GM18951 (cell line): ENCODE results near the gene SPAM1.
"Not testable (repeated sequence)": the region's sequence is repeated elsewhere in the genome, so short reads cannot be mapped to it uniquely, and the experiment has no call there.

Source experiments
- POLR2A ChIP-seq: IDR thresholded peaks from 4 replicates; pipeline ENCODE4 v1.6.1; 2011; ENCODE audit warnings: mild to moderate bottlenecking; ENCODE audit not compliant: insufficient read length, insufficient read depth; ENCODE audit errors: extremely low read depth
- in situ Hi-C: fragments of 300-500 bp; cut with MboI; formaldehyde crosslinking; loops from one replicate; pipeline ENCODE4 v1.12.0; 2022; ENCODE audit warnings: low sequenced_read_pairs, mixed read lengths, inconsistent platforms; ENCODE audit not compliant: unreplicated experiment

The SPAM1 gene

DNA sequence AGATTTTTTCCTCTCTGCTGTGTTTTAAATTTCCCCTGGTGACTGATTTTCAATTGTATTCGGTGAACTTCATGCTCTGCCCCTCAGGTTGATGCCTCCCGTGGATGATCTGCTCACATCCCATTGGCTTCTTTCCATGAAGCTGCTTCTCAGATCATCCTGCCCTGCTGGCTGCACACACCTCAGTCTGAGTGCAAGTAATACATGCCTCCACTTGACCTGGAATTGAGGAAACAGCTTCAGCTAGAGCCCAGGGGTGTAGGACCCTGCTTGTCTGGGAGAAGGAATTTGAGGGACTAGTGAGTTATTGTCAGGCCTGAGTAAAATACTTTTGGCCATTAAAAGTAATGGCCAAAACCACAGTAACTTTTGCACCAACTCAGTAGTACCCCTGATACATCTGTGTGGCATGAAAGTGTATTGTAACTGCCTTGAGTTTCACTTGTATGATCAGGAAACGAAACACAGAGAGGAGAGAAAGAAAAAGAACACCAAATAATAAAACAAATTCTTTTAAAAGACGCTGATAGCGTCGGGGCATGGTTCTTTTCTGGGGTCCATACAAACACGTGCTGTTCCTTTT lies 49.4 kb downstream of the SPAM1 start:
- no peak for TF ChIP-seq POLR2A
- in situ Hi-C loops = no loop called here

DNA sequence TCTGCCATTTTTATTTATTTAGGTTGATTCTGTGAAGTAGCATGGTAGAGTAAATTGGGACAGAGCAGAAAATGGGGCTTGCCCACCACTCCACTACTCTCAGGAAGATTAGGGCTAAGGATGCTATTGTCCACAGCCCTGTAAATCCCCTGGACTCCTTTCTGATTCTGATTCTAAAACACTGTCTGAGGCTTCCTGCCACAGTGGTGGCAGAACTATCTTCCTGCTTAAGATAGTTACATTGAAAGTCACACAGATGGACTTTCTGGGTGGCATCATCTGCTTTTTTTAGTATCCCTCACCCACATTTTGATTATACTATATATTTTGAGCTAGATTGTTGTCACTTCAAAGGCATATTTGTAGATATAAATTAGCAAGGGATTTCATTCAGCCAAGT lies 50.0 kb downstream of the SPAM1 start:
- TF ChIP-seq POLR2A = no peak
- in situ Hi-C loops = no loop called here

DNA sequence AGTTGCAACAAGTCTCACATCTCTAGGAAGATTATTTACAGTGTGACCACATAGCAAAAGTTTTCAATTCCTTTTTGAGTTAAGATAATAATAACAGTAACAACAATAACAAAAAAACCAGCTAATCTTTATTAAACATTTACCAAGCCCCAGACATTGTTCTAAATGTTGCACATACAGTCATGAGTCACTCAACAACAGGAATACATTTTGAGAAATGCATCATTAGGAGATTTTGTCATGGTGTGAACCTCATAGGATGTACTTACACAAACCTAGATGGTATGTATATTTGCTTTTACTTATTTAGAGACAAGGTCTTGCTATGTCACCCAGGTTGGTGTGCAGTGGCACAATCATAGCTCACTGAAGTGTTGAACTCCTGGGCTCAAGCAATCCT lies 52.0 kb downstream of the SPAM1 start:
- no peak for TF ChIP-seq POLR2A
- in situ Hi-C loops = no loop called here

DNA sequence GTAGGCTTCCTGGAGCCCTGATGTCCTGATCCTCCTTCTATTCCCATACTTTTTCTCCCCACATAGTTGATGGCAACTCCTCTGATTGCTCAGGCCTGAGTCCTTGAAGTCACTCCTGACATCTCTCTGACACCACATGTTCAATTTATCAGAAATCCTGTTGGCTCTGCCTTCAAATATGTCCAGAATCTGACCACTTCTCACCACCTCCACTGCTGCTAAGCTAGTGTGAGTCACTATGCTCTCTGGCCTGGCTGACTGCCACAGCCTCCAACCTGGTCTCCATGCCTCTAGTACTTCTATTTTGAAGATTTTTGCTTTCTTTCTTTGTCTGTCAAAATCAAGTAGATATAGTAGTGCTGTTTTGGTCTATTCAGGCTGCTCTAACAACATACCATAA lies 54.8 kb downstream of the SPAM1 start:
- no peak for TF ChIP-seq POLR2A
- in situ Hi-C loops = no loop called here

DNA sequence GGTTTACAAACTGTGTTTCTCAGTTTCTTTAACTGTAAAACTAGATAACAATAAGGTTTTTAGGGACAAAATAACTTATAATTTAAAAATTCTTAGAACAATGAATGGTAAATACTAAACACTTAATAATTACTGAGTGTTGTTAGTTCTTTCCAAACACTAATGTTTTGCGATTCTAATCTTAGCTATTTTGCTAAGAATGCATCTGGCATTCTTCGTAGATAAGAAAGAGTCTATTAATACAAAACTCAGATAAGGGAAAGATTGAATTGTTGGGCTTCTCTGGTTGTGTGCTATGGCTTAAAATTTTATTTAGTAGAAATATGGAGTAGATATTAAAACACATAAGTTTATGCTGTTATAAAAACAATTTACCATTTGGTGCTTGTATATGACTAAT lies 62.4 kb downstream of the SPAM1 start:
- no peak for TF ChIP-seq POLR2A
- in situ Hi-C loops = no loop called here

DNA sequence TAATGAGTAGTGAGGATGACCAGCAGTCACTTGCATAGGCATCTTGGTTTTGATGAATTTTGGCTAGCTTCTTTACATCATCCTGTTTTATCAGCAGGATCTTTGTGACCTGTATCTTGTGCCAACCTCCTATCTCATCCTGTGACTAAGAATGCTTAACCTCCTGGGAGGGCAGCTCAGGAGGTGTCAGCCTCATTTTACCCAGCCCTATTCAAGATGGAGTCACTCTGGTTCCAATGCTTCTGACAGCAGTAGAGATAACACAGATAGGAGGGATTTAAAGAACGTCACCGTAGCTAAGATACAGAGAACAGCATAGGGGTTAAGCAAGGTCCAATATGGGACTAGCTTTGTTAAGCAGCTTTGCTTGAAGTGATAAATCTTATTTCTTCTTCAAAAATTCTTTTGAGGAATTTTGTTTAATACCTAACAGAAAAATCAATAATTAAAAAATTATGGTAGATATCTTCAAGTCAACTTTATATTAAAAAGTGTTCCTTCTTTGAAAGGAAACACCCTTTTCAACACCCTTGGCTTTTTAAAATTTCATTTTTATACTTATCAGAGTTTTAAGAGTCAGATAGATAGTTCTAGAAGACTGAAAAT lies 68.0 kb downstream of the SPAM1 start:
- in situ Hi-C loops = no loop called here
- no peak for TF ChIP-seq POLR2A

DNA sequence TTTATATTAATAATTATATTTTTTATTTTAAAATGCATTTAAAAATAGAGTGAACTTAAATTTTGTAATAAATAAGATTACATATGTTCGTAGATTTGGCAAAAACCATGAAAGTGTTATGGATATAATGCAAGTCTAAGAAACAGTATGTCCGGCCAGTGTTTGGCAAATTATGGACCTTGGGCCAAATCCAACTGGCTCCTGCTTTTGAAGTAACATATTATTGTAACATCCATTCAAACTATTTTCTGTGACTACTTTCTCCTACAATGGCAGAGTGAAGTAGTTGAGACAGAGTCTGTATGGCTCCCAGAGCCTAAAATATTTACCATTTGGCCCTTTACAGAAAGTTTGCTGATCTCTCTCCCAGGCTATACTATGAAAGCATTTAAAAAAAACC lies 69.0 kb downstream of the SPAM1 start:
- in situ Hi-C loops = no loop called here

DNA sequence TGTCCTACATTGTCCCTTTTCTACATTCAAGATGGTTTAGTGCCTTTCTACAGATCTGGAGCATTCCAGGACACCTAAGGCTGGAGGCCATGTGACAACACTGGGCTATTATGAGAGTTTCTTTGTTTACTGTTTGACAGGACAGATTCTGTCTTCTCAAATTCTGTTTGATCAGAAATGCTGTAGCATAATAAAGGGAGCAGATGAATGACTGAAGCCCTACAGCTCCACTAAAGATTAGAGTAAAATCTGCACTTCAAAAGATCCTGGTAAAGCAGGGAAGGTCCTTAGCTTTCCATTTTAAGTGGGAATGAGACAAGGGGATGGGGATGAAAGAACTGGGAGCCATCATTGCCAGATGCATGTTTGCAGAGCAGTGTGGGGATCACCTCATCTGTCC lies 69.4 kb downstream of the SPAM1 start:
- in situ Hi-C loops = no loop called here
- TF ChIP-seq POLR2A = no peak

More for the DNA sequence above, 69.0 kb downstream of the SPAM1 start:
- no peak for TF ChIP-seq POLR2A

DNA sequence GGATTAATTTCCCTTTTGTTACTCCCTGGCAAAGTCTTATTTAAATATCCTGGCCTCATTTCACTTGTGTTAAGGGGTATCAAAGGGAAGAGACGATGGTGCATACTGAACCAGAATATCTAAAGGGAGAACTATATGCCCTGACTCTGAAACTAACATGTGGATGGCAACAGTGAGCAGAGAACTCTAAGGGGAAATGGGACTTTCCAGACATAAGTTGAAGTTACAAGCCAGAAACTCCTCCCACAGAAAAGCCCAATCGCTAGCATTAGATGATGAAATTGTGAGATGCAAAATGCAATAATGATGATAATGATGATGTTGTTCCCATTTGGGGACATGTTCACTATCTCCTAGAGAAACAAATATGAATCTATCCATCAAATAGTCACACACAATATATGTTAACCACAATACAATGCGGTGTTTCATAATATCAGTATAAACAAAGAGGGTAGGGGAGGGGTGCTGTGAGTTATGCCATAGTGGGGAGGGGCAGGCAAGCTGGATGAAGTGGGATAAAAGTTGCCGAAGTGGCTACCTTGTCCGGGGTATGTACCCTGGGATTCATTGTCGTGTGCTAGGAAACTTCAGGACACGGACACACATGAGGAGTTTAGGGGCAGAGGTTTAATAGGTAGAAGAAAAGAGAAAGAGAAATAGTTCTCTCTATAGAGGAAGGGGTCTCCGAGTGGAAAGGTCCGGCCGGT lies 70.7 kb downstream of the SPAM1 start:
- in situ Hi-C loops = no loop called here
- no peak for TF ChIP-seq POLR2A

DNA sequence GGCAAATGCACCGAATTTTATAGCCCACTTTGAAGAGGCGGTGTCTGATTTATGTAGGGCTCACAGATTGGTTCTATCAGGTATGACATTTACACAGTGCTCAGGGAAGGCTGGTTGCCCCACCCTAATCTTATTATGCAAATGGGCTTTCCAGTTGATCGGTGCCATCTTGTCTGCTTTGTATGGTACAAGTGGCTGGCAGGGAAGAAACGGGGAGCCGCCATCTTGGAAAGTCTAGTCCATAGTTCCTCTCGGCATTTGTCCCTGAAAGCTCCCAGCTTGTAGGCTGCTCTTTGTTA lies 71.2 kb downstream of the SPAM1 start:
- in situ Hi-C loops = no loop called here
- no peak for TF ChIP-seq POLR2A

DNA sequence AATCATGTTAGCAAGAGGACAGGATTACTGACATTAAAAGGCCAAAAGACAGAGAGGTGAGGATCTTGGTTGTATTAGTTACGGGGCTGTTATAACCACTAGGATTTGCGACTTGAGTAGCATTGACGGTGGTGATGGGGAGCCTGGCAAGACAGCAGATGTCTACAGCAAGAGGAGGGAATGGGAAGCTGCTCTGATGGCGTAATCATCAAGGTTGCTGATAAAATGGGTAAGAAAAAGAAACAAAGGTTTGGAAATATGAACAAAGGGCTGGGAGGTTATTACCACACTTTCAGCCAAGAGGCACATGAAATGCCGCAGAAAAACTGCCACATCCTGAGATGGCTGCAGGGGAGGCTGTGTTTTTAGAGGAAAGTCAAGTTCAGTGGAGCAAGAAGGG lies 73.9 kb downstream of the SPAM1 start:
- TF ChIP-seq POLR2A = no peak
- in situ Hi-C loops = no loop called here

DNA sequence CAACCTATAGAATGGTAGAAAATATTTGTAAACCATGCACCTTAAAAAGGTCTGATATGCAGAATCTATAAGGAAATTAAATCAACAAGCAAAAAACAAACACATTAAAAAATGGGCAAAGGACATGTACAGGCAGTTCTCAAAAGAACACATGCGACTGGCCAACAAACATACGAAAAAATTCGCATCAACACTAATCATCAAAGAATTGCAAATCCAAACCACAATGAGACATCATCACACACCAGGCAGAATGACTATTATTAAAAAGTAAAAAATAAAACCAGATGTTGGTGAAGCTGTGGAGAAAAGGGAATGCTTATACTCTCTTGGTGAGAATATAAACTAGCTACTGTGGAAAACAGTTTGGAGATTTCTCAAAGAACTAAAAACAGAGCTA lies 74.7 kb downstream of the SPAM1 start:
- no peak for TF ChIP-seq POLR2A
- in situ Hi-C loops = no loop called here

DNA sequence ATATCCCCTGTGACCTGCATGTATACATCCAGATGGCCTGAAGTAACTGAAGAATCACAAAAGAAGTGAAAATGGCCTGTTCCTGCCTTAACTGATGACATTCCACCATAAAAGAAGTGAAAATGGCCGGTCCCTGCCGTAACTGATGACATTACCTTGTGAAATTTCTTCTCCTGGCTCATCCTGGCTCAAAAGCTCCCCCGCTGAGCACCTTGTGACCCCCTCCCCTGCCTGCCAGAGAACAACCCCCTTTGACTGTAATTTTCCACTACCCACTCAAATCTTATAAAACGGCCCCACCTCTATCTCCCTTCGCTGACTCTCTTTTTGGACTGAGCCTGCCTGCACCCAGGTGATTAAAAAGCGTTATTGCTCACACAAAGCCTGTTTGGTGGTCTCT lies 83.3 kb downstream of the SPAM1 start:
- in situ Hi-C loops = not testable (repeated sequence)

DNA sequence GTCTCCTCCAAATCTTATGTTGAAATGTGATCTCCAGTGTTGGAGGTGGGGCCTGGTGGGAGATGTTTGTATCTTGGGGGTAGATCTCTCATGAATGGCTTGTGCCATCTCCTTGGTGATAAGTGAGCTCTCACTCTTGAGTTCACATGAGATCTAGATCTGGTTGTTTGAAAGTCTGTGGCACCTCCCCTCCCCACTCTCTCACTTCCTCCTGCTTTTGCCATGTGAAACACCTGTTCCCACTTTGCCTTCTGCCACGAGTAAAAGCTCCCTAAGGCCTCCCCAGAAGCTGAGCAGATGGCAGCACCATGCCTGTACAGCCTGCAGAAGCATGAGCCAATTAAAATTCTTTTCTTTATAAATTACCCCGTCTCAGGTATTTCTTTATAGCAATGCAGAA lies 84.3 kb downstream of the SPAM1 start:
- in situ Hi-C loops = no loop called here
- no peak for TF ChIP-seq POLR2A
